Natural killer cell treated with Interleukin-12 subunit alpha and Interleukin-12 subunit beta and Interleukin-15 and Interleukin-18, amount 100 ng/mL, for 72 hours (primary cell): ENCODE data around the gene SLC2A13. TPM values are rescaled to one million over a fixed set of nuclear protein-coding genes. Genes with fewer than 3 reads are reported as not detected.
"Not testable (repeated sequence)": the region's sequence is repeated elsewhere in the genome, so short reads cannot be mapped to it uniquely, and the experiment has no call there.

Experiments
- ATAC-seq, 2 donors: fragments of 150-1000 bp; cut with Tn5 transposase in 1 of 2; sonication (Bioruptor Pico), chemical (Tn5 transposase) in 1 of 2; 2 replicates each; pipeline ENCODE4 v1.10.0; 2021
- DNase-seq: peaks from one replicate; pipeline ENCODE4 v3.0.0; 2022; ENCODE audit warnings: low spot score
- H3K27ac Mint-ChIP-seq, 2 donors: 1 replicate in 1 of 2; 2 replicates in 1 of 2; pipeline ENCODE4 v1.8.0; 2022; ENCODE audit warnings: mixed read lengths in 2 of 2, mild to moderate bottlenecking in 1 of 2, moderate library complexity in 1 of 2
- H3K27me3 Mint-ChIP-seq, 2 donors: 1 replicate in 1 of 2; 2 replicates in 1 of 2; pipeline ENCODE4 v1.8.0; 2022; ENCODE audit warnings: mixed read lengths in 2 of 2
- H3K36me3 Mint-ChIP-seq: one replicate; pipeline ENCODE4 v1.8.0; 2022; ENCODE audit warnings: mixed read lengths
- H3K4me1 Mint-ChIP-seq, 2 donors: 1 replicate in 1 of 2; 2 replicates in 1 of 2; pipeline ENCODE4 v1.8.0; 2022; ENCODE audit warnings: low read depth in 2 of 2, mixed read lengths in 2 of 2, mild to moderate bottlenecking in 1 of 2
- H3K4me3 Mint-ChIP-seq: one replicate; pipeline ENCODE4 v1.8.0; 2022; ENCODE audit warnings: mixed read lengths
- H3K9me3 Mint-ChIP-seq: 2 replicates; pipeline ENCODE4 v1.8.0; 2022; ENCODE audit warnings: mixed read lengths
- total RNA-seq, 2 donors: library from RNA; stranded (reverse); gene quantifications; one replicate each; pipeline ENCODE4 v1.2.3, GENCODE V29; 2022

The SLC2A13 gene
- total RNA-seq, 2 donors from 2014 or later, result 6.8 to 9.1 TPM

DNA sequence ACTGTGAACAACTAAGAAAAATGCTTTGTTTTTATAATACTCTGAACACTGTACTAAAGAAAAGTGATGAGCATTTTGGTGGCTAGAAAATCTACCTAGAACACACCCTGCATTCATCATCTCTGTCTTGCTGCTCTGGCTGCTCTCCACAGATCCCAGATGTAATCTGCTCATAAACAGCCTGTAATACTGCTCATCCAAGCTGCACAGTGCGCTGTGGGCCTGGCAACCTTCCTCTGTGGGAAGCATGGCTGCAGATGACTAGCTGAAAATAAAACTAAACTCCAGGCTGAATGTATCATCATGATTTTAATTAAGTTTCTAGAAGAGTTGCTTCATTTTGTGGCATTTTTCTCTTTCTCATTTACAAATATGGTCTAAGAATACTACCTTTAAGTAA, 200.7 kb downstream of the SLC2A13 start:
- Mint-ChIP-seq H3K27me3 (no peaks in the 10 kb centered on the region), H3K27ac (no peak overlapping the region), H3K4me1 (no peaks in the 10 kb centered on the region), H3K4me3 (no peak overlapping the region), H3K36me3 (no peaks in the 10 kb centered on the region), H3K9me3 (no peaks in the 10 kb centered on the region)
- ATAC-seq (no peak), DNase-seq (no peak)

DNA sequence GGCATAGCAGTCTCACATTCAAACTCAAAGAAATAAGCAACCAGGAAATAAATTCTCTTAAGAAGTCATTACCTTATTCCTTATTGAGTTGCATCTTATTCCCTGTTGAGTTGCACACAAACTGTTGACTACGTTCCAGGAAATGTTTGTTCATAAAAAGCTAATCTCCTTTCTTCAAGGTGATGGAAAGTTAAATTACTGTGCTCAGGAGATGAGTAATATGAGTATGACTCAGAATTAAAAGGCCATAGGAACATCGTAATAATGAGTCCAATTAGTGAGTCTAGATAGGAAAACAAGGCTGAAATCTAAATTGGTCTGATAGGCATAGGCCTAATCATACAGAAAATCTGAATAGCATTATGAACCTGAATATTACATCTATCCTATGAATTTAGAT, 203.1 kb downstream of the SLC2A13 start:
- DNase-seq (no peak), ATAC-seq (no peak)
- Mint-ChIP-seq H3K36me3 (no peaks in the 10 kb centered on the region), H3K4me3 (no peak overlapping the region), H3K27me3 (no peaks in the 10 kb centered on the region), H3K27ac (no peak overlapping the region), H3K4me1 (no peaks in the 10 kb centered on the region), H3K9me3 (peaks cover 4% of the 10 kb centered on the region)

DNA sequence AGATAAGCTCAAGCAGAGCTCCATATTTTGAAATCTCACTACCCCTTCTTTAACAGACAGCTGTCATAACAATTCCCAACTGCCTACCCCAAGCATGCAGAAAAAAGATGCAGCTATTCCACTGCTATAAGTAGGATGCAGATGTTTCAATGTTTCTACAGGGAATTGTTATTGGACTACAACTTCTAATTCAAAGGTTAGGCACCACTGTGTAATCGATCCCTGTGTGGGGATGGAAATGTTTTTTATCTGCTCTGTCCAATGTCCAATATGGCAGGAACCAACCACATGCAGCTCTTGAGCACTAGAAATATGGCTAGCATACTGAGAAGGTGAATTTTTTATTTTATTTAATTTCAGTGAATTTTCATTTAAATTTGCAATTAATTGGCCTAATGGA, 208.6 kb downstream of the SLC2A13 start:
- Mint-ChIP-seq H3K9me3 (peaks cover 7% of the 10 kb centered on the region), H3K27me3 (no peaks in the 10 kb centered on the region), H3K27ac (no peak overlapping the region), H3K36me3 (no peaks in the 10 kb centered on the region), H3K4me1 (no peaks in the 10 kb centered on the region), H3K4me3 (no peak overlapping the region)
- ATAC-seq, result no peak
- DNase-seq, result no peak

DNA sequence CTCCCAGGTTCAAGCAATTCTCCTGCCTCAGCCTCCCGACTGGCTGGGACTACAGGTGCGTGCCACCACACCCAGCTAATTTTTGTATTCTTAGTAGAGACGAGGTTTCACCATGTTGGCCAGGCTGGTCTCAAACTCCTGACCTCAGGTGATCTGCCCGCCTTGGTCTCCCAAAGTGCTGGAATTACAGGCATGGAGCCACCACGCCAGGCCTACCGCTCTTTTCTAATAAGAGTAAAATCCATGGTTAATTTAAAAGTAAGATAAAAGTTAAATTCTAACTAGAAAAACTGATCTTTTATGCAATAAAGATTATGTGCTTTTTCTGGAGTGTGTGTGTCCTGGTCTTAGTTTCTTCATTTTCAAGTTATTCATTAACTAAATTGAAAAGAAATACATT, 212.5 kb downstream of the SLC2A13 start:
- DNase-seq, H3K36me3 Mint-ChIP-seq, H3K4me1 Mint-ChIP-seq, H3K9me3 Mint-ChIP-seq, ATAC-seq, H3K4me3 Mint-ChIP-seq, H3K27ac Mint-ChIP-seq, H3K27me3 Mint-ChIP-seq: not testable (repeated sequence)

DNA sequence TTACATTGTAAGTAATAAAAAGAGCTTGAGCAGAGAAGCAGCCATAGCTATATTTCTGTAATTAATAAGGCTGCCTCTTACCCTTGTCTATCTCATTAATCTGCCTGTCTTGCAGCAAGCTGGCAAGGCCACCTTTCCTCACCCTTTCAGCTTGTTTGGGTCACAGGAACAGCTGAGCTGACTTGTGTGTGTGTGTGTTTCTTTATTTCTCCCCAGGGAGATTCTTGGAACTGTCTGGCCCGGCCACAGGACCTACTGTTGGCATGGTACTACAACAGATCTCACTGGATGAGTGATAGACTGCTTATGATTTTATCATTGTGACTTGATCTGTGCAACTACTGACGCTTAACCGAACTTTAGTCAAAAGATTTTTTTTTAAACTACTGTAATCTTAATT, 213.7 kb downstream of the SLC2A13 start:
- Mint-ChIP-seq H3K4me1 (no peaks in the 10 kb centered on the region), H3K9me3 (peaks cover 2% of the 10 kb centered on the region), H3K27ac (no peak overlapping the region), H3K27me3 (no peaks in the 10 kb centered on the region), H3K36me3 (no peaks in the 10 kb centered on the region), H3K4me3 (no peak overlapping the region)
- DNase-seq (no peak), ATAC-seq (no peak)

DNA sequence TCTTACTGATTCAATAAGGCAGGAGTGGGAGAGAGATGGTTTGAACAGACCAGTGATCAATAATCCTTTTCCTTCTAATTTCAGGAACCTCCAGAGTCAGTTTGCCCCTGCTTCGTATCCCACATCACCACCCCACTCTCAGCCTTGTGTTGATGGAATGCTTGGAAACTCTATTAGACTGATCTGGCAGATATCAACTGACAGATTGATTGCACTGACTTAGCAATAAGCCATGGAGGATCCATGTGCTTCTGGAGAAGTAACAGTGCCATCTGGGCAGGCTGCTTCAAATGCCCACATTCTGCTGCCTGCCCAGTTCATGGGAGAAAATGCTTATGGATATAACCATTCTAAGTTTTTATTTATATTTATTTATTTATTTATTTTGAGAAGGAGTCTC, 218.0 kb downstream of the SLC2A13 start:
- ATAC-seq, result no peak
- DNase-seq, result no peak
- H3K36me3 Mint-ChIP-seq, result no peaks in the 10 kb centered on the region
- no peak overlapping the region for H3K27ac Mint-ChIP-seq
- H3K4me3 Mint-ChIP-seq, result no peak overlapping the region
- H3K9me3 Mint-ChIP-seq, result no peaks in the 10 kb centered on the region
- H3K4me1 Mint-ChIP-seq, result no peaks in the 10 kb centered on the region
- no peaks in the 10 kb centered on the region for H3K27me3 Mint-ChIP-seq

DNA sequence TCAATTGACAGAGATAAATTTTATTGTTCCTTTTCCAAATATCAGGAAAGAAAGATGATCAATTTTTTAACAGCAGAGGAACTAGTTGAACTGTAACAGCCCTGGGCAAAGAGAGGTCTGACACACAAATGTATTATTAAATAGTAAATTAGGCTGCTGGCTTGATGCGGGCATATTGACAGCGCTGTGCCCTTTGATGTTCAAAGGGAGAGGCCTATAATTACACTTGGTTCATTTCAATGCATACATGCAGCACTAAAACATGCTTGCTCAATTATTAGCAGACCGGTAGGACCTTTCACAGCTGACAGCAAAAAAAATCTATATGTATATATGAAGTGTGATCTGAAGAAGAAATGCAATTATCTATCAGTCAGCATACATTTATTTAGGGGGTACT, 219.8 kb downstream of the SLC2A13 start:
- Mint-ChIP-seq H3K4me1 (no peaks in the 10 kb centered on the region), H3K27me3 (no peaks in the 10 kb centered on the region), H3K27ac (no peak overlapping the region), H3K9me3 (no peaks in the 10 kb centered on the region), H3K36me3 (no peaks in the 10 kb centered on the region), H3K4me3 (no peak overlapping the region)
- no peak for ATAC-seq
- no peak for DNase-seq

DNA sequence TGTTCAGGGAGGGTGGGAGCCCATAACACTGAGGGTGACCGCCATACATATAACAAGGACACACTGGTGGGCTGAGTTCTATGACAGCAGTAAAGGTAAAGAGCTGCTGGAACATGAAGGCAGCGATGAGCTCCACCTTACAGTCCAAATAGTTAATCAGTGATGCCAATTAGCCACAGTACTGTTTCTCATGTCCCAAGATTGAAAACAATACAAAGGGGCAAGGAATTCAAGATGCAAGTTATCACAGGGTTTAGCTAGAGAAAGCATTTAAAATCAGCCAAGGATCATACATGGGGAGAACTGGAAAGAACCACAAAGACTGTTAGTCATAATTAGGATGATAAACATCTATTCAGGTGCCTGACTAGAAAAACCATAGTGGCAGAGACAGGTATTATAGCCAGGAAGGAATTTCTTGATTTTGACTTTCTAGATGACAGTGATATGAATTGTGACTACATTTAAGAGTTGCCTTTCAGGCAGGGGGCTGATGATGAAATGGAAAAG, 221.2 kb downstream of the SLC2A13 start:
- no peak overlapping the region for H3K27ac Mint-ChIP-seq
- no peaks in the 10 kb centered on the region for H3K9me3 Mint-ChIP-seq
- H3K27me3 Mint-ChIP-seq, result no peaks in the 10 kb centered on the region
- no peaks in the 10 kb centered on the region for H3K4me1 Mint-ChIP-seq
- H3K36me3 Mint-ChIP-seq, result peaks cover 5% of the 10 kb centered on the region
- DNase-seq (no peak), ATAC-seq (no peak)
- H3K4me3 Mint-ChIP-seq, result no peak overlapping the region

DNA sequence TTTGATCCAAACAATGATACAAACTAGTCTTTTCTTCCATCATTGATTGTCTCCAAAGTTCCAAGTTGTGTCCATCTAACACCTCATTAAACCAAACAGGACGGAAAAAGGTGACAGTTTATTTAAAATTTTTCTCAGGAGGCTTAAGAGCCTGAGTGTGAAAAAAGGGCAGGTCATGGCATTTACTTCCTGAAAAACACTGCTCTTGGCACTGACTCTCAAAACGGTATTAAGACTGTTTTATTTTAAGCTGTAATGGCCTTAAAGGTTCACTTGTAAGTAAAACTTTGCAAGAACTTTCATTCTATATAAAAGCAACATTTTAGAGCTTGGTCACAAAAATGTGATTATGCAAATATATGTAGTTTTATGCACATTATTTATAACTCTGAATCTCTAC, 222.5 kb downstream of the SLC2A13 start:
- no peaks in the 10 kb centered on the region for H3K9me3 Mint-ChIP-seq
- no peaks in the 10 kb centered on the region for H3K27me3 Mint-ChIP-seq
- H3K36me3 Mint-ChIP-seq, result peaks cover 10% of the 10 kb centered on the region
- no peak for DNase-seq
- H3K4me1 Mint-ChIP-seq, result no peaks in the 10 kb centered on the region
- no peak overlapping the region for H3K4me3 Mint-ChIP-seq
- no peak overlapping the region for H3K27ac Mint-ChIP-seq
- ATAC-seq, result no peak

DNA sequence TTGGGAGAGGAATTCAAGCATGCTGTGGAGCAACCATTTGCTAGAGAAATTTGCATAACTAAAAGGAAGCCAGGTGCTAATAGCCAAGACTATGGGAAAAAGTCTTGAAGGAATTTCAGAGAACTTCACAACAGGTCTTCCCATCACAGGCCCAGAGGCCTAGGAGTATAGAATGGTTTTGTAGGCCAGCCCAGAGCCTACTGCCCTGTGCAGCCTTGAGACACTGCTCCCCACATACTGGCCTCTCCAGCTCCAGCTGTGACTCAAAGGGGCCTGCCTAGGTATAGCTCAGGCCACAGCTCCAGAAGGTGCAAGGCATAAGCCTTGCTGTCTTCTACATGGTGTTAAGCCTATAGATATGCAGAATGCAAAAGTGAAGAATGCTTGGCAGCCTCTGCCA, 227.1 kb downstream of the SLC2A13 start:
- Mint-ChIP-seq H3K4me1 (no peaks in the 10 kb centered on the region), H3K27ac (no peak overlapping the region), H3K27me3 (no peaks in the 10 kb centered on the region), H3K4me3 (no peak overlapping the region), H3K9me3 (no peaks in the 10 kb centered on the region), H3K36me3 (peaks cover 14% of the 10 kb centered on the region)
- ATAC-seq (no peak), DNase-seq (no peak)

DNA sequence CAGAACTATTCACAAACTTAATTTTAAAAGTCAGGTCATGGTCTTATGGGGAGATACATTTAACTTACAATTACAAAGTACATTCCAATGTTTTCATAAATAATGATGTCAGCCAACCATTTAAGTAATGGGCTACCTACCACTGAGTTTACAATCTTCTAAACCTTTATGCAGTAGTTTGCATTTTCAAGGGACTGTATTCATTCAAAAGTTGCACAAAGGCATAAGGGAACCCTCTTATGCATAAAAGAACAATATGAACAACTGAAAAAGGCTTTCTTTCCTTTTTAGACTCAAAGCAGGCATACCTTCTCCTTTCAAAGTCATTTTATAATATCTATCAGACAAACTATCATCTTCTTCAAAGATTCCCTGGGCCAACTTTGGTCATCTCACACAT, 230.2 kb downstream of the SLC2A13 start:
- ATAC-seq (no peak), DNase-seq (no peak)
- no peaks in the 10 kb centered on the region for H3K4me1 Mint-ChIP-seq
- H3K4me3 Mint-ChIP-seq, result no peak overlapping the region
- no peaks in the 10 kb centered on the region for H3K27me3 Mint-ChIP-seq
- H3K36me3 Mint-ChIP-seq, result peaks cover 14% of the 10 kb centered on the region
- H3K27ac Mint-ChIP-seq, result no peak overlapping the region
- no peaks in the 10 kb centered on the region for H3K9me3 Mint-ChIP-seq

DNA sequence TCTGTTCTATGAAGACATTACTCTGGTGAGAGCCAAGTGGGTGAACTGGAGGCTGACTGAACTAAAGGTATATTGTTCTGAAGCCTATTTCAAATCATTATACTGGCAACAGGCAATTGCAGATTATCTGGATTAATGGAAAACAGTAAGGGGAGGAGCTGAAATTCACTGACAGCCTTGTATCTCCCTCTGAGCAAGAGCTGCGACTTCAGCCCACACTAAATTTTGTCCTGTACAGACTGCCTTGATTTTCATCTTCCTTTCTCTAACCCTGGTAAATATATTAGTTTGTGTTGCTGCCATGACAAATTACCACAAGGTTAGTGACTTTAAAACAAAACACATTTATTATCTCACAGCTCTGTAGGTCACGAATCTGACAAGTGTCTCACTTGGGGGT, 231.1 kb downstream of the SLC2A13 start:
- Mint-ChIP-seq H3K4me3 (no peak overlapping the region), H3K36me3 (peaks cover 10% of the 10 kb centered on the region), H3K4me1 (no peaks in the 10 kb centered on the region), H3K27ac (no peak overlapping the region), H3K27me3 (no peaks in the 10 kb centered on the region), H3K9me3 (no peaks in the 10 kb centered on the region)
- DNase-seq (no peak), ATAC-seq (no peak)

DNA sequence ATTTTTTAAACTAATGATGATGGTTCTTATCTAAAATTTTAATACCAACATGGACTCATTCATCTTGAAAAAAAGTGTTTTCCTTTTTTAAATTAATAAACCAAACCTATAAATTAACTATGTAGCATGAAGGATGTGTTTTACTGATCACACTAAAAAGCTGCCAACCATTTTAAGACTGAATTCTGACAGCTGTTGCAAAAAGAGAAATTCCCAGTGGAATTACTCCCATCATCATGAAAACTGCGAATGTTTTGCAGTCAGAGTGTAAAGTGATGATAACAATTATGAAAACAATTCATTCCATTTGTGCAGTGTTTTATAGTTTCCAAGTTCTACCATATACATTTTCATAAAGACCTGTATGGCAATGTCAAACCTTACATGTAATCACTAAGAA, 232.8 kb downstream of the SLC2A13 start:
- H3K27me3 Mint-ChIP-seq, result no peaks in the 10 kb centered on the region
- no peaks in the 10 kb centered on the region for H3K9me3 Mint-ChIP-seq
- H3K4me3 Mint-ChIP-seq, result no peak overlapping the region
- H3K4me1 Mint-ChIP-seq, result no peaks in the 10 kb centered on the region
- peaks cover 1% of the 10 kb centered on the region for H3K36me3 Mint-ChIP-seq
- no peak overlapping the region for H3K27ac Mint-ChIP-seq
- ATAC-seq (no peak), DNase-seq (no peak)

DNA sequence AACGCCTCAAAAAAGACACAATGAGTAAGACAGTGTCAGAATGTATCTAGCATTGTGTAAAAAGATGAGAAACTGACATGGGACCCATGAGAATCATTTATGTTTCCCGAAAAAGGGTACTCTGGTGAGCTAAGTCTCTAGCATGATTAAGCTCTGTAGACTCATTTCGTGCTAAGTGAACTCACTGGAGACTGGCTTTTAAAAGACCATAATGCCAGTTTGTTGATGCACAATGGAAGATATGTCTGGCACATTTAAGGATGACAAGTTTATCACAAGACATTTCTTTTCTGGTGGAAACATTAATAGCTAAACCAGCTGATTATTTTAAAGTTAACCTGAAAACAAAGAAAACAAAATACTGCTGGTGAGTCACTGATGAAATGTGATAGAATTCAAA, 233.5 kb downstream of the SLC2A13 start:
- DNase-seq (no peak), ATAC-seq (no peak)
- H3K4me1 Mint-ChIP-seq, result no peaks in the 10 kb centered on the region
- H3K27ac Mint-ChIP-seq, result no peak overlapping the region
- no peaks in the 10 kb centered on the region for H3K27me3 Mint-ChIP-seq
- no peak overlapping the region for H3K4me3 Mint-ChIP-seq
- no peaks in the 10 kb centered on the region for H3K36me3 Mint-ChIP-seq
- no peaks in the 10 kb centered on the region for H3K9me3 Mint-ChIP-seq

DNA sequence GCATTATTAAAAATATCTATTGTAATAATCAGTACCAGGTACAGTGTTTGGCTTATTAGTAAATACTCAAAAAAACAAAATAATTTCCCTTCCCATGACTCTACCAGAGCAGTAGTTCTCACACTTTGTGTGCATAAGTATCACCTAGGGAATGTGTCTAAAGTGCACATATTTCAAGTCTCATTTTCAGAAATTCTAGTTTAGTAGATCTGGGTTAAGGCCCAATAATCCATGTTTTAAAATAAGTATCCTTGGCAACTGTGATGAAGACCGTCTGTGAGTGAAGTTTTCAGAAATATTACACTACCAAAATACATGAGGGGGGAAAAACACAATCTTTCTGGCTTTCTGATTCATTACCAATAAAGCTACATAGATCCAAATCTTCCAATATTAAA, 237.6 kb downstream of the SLC2A13 start:
- H3K36me3 Mint-ChIP-seq, result peaks cover 14% of the 10 kb centered on the region
- no peaks in the 10 kb centered on the region for H3K27me3 Mint-ChIP-seq
- H3K27ac Mint-ChIP-seq, result no peak overlapping the region
- H3K9me3 Mint-ChIP-seq, result no peaks in the 10 kb centered on the region
- ATAC-seq (no peak), DNase-seq (no peak)
- H3K4me3 Mint-ChIP-seq, result no peak overlapping the region
- no peaks in the 10 kb centered on the region for H3K4me1 Mint-ChIP-seq
